HPDE6-E6E7 (cell line): ENCODE measurements around the gene ELN.
"Not testable (repeated sequence)": the region's sequence is repeated elsewhere in the genome, so short reads cannot be mapped to it uniquely, and the experiment has no call there.

Experiments used
- DNase-seq: peaks from one replicate; pipeline ENCODE4 v3.0.0; 2011; ENCODE audit warnings: missing footprints; ENCODE audit errors: extremely low spot score

Gene ELN

DNA sequence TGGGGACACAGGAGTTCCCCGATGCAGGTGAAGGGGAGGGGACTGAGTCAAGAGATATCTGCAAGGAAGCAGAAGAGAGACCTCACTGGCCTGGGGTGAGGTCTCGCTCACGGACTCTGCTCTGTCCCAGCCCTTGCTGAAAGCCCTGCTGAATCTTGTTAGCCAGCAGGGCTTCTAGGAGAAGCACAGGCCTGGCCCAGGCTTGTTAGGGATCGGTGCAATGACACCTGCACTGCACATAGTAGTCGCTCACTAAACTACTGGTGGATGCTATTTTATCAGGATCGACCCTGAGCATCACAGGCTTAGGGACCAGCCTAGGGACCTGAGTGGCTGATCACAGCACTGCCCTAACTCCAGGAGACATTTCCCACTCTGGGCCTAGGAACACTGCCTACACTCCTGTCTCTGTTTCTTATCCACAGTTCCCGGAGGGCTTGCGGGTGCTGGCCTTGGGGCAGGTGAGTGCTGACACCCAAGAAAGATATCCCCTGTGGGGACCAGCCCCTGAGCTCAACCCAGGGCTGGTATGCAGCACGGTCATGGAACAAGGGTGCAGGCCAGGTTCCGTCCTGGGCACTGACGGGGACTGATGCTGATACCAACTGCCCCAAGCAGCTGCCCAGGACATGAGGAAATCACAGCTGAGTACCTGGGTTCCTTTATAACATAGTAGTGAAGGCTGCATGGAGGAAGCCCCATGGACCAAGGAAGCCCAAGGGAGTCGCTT, 13.0 kb downstream of the ELN start:
- DNase-seq = no peak

GRCh38 chr7:74042746-74043522, 15.0 kb downstream of the ELN start:
- no peak for DNase-seq

- DNase-seq = no peak
Measured at GRCh38 chr7:74043523-74043951, 15.6 kb downstream of the ELN start.

- DNase-seq = no peak
Measured at GRCh38 chr7:74044366-74045350, 16.7 kb downstream of the ELN start.

GRCh38 chr7:74046581-74046980, 18.6 kb downstream of the ELN start:
- not testable (repeated sequence) for DNase-seq

DNA sequence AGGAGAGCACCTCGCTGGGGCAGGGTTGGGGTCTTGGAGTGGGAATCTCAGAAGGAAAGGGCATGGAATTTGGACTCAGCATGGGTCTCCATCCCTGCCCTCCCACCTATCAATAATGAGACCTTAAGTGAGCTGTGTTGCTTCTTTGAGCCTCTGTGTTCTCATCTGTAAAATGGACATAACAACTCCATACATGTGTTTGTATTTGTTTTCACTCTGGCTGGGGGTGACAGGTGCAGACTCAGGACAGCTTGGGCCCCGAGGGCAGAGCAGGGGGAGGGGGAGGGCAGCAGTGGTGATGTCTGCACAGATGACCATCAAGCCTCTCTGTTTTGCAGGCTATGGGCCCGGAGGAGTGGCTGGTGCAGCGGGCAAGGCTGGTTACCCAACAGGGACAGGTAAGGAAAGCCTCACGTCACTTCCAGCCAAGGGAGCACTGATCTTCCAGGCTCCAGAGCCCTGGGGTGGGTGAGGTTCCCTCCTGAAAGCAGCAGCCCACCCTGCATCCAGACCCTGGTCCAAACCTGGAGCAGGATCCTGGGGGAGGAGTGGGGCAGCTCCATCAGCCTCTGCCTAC, 19.9 kb downstream of the ELN start:
- DNase-seq = no peak

DNA sequence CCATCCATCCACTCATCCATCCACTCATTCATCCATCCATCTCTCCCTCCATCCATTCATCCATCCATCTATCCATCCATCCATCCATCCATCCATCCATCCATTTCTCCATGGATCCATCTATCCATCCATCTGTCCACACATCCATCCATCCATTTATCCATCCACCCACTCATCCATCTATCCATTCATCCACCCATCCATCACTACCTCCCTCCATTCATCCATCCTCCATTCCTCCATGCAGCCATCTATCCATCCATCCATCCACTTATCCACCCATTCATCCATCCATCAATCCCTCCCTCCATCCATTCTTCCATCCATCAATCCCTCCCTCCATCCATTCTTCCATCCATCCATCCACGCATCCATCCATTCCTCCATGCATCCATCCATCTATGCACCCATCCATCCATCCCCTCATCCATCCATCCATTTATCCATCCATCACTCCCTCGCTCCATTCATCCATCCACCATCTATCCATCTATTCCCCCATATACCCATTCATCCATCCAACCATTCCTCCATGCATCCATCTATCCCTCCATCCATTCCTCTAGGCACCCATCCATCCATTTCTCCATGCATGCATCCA, 21.1 kb downstream of the ELN start:
- DNase-seq = no peak

- DNase-seq = no peak
Measured at GRCh38 chr7:74049997-74050798, 22.2 kb downstream of the ELN start.

- no peak for DNase-seq
Measured at GRCh38 chr7:74051193-74051592, 23.2 kb downstream of the ELN start.

DNA sequence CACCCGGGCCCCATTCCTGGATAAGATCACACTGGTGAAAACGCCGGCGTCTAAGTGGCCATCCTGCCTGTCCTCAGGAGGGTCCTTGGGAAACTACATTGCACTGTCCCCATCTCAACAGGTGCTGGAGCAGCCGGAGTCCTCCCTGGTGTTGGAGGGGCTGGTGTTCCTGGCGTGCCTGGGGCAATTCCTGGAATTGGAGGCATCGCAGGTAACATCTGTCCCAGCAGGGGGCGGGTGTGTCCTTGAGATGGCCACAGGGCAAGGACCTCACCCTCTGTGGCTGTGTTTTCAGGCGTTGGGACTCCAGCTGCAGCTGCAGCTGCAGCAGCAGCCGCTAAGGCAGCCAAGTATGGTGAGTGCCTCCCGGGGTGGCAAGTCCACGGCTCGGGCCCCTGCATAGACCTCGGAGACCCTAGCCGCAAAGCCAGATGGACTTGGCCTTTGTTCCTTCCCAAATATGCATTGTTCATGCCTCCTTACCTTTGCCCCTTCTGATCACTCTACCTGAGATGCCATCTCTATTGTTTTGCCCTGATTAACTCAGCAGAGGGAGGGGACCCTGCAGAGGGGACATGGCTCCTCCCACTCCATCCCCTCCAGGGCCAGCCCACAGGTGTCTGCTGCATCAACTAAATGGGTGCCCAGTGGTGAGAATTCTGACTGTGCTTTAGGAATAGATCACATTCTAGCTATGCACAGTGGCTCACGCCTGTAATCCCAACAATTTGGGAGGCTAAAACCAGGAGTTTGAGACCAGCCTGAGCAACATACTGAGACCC, 23.8 kb downstream of the ELN start:
- DNase-seq = peak; percentile 49

- DNase-seq = no peak
Measured at GRCh38 chr7:74052628-74053027, 24.7 kb downstream of the ELN start.

DNA sequence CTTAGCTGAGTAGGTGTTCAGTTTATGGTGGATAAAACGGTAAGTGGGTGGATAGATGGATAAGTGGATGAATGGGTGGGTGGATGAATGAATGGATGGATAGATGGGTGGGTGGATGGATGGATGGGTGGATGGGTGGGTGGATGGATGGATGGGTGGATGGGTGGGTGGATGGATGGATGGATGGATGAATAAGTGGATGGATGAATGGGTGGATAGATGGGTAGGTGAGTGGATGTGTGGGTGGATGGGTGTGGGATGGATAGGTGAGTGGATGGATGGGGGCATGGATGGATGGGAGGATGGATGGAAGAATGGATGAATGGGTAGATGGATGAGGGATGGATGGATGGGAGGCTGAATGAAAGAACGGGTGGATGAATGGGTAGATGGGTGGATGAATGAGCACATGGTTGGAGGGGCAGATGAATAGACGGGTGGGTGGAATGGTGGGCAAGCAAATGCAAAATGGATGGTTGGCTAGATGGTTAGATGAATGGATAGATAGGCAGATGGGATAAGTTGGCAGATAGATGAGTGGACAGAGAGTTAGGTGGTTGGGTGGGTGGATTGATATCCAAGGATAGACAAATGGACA, 25.7 kb downstream of the ELN start:
- no peak for DNase-seq

DNA sequence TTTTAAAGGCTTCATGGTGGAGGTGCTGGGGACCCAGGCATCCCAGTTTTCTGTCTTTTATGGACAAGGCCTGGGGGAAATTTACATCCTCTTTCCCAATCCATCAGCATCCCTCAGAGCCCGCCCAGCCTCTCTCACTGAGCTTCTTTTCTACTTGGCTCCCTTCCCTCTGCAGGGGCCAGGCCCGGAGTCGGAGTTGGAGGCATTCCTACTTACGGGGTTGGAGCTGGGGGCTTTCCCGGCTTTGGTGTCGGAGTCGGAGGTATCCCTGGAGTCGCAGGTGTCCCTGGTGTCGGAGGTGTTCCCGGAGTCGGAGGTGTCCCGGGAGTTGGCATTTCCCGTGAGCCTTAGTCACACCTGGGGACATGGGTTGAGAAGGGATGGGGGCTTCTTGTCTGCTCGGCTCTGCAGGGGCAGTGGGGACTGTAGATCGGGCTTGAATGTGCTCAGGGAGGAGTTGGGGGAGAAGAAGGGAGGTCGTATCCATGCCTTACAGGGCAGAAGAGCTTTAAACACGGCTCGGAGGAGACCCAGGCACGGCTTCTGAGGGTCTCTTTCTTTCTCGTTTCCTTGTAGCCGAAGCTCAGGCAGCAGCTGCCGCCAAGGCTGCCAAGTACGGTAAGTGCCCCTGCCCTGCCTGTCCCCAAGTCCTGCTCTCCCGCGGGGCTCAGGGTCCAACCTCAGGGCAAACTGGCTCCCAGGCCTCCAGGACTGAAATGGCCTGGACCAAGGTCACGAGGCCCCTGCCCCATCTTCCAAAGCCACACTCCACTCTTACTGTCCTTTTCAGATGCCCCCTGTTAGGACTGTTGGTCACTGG, 28.3 kb downstream of the ELN start:
- no peak for DNase-seq

DNA sequence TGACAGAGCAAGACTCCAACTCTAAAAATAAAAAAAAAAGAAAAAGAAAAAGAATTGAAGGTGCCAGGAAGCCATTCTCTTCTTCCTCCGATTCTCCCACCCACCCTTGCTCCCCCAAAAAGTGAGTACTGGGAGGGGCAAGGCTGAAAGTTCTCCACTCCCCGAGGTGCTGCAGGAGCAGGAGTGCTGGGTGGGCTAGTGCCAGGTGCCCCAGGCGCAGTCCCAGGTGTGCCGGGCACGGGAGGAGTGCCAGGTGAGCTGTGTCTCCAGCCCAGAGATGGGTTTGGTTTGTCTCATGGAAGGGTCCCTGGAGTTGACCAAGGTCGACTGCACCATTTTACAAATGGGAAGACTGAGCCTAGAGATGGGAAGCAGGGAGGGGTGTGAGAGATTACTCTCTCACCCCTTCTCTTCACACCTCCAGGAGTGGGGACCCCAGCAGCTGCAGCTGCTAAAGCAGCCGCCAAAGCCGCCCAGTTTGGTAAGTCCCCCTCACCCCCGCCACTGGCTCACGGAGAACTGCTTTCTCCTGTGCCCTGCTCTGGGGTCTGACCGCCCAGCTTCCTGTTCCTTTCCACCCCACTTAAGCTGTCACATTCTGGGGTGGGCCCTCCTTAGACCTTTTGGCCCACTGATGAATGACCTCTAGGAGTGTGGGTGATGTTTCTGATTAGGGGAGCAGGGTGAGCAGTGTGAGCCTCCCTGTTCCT, 29.4 kb downstream of the ELN start:
- DNase-seq = no peak

DNA sequence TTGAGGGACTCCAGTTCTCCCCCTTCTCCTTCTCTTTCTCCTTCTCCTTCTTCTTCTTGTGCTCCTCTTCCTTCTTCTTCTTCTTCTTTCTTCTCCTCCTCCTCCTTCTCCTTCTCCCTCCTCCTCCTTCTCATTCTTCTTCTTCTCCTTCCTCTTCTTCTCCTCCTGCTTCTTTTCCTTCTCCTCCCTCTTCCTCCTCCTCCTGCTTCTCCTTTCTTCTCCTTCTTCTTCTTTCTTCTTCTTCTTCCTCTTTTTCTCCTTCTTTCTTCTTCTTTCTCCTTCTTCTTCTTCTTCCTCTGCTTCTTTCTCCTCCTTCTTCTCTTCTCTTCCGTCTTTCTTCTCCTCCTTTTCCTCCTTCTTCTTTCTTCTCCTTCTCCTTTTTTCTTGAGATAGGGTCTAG, 30.0 kb downstream of the ELN start:
- no peak for DNase-seq

GRCh38 chr7:74058486-74058885, 30.5 kb downstream of the ELN start:
- DNase-seq = no peak

GRCh38 chr7:74059037-74059436, 31.1 kb downstream of the ELN start:
- no peak for DNase-seq
